ENCODE results near the gene C1GALT1. TPM values are rescaled to one million over a fixed set of nuclear protein-coding genes. Genes with fewer than 3 reads are reported as not detected.

C1GALT1 gene
- total RNA-seq, 1 experiment from 2014 or later: 81.5 TPM

DNA sequence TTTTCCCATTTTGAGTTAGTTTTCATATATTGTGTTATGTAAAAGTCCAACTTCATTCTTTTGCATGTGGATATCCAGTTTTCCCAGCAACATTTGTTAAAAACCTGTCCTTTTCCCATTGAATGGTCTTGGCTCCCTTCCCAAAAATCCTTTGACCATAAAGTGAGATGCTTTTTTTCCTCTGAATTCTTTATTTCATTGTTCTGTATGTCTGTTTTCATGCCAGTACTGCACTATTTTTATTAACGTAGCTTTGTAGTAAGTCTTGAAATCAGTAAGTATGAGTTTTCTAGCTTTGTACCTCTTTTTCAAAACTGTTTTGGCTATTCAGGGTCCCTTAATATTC, 20.0 kb downstream of the C1GALT1 start:
- H4K5ac ChIP-seq (ENCODE audit: insufficient read length, low read depth, low read length): no peak overlapping the region
- H3K9me3 Mint-ChIP-seq: peaks cover 13 to 36% of the 10 kb centered on the region in 2 experiments
- H3K27me3 ChIP-seq (ENCODE audit: insufficient read depth, low read length): no peaks in the 10 kb centered on the region
- no peak overlapping the region for H2AK5ac ChIP-seq (ENCODE audit: insufficient read length, low read length)
- peaks cover 83 to 84% of the 10 kb centered on the region in 2 experiments for H3K4me1 Mint-ChIP-seq
- DNase-seq: no peak
- no peak overlapping the region for H3T11ph ChIP-seq (ENCODE audit: low read length)
- peaks cover 5% of the 10 kb centered on the region; the same call in 1 of the 2 replicates for H3K4me1 ChIP-seq (ENCODE audit: insufficient read depth, low read length)
- no peaks in the 10 kb centered on the region for H3K27me3 Mint-ChIP-seq (ENCODE audit: low read depth)
- no peak overlapping the region for H2BK20ac ChIP-seq (ENCODE audit: low read depth, low read length, poor library complexity, severe bottlenecking)
- no peak overlapping the region for H2BK5ac ChIP-seq (ENCODE audit: insufficient read length, low read length)
- no peak overlapping the region for H3K4ac ChIP-seq (ENCODE audit: low read depth, low read length)
- H3K79me2 ChIP-seq (ENCODE audit: insufficient read depth, low read length): peaks cover 16% of the 10 kb centered on the region; the same call in 1 of the 2 replicates
- peak overlapping the region in 2 of 3 experiments; percentile 86 to 98; a peak in 4 of 7 replicates for H3K27ac Mint-ChIP-seq
- no peak for TF ChIP-seq CTCF (conservative IDR thresholded peaks at IDR 0.05)
- H2BK120ac ChIP-seq (ENCODE audit: low read depth, low read length, poor library complexity, severe bottlenecking): no peak overlapping the region
- H2BK15ac ChIP-seq (ENCODE audit: low read depth, low read length): no peak overlapping the region
- no peak overlapping the region for H3K4me2 ChIP-seq (ENCODE audit: insufficient read depth, insufficient read length, low read length)
- H3K27ac ChIP-seq (ENCODE audit: insufficient read length, low read depth, low read length): no peak overlapping the region
- peaks cover 0 to 32% (median 20%) of the 10 kb centered on the region in 3 experiments; a peak in 5 of 7 replicates for H3K36me3 Mint-ChIP-seq (ENCODE audit: insufficient read depth in 1 of 3, low read depth in 3 of 3)
- no peak overlapping the region for H3K14ac ChIP-seq (ENCODE audit: insufficient read depth, low read length)
- no peaks in the 10 kb centered on the region for H3K9me3 ChIP-seq (ENCODE audit: control insufficient read depth, low read depth, low read length)
- WGBS (ENCODE audit: extremely low coverage, insufficient read length, low lambda C conversion rate): no CpG with 5 or more reads among the region's 1 CpG
- H4K8ac ChIP-seq (replicated peaks; ENCODE audit: insufficient read length, low read depth, low read length): no peak overlapping the region
- peaks cover 2% of the 10 kb centered on the region for H3K23me2 ChIP-seq (ENCODE audit: insufficient read length, low read depth, low read length, poor library complexity, severe bottlenecking)
- no peak overlapping the region for H3K23ac ChIP-seq (ENCODE audit: insufficient read length, low read depth, low read length)
- no peak overlapping the region for H3K56ac ChIP-seq (ENCODE audit: insufficient read length, low read depth, low read length)
- H3K18ac ChIP-seq (ENCODE audit: insufficient read length, low read depth, low read length): no peak overlapping the region
- H2AFZ ChIP-seq (ENCODE audit: low read length): no peak overlapping the region
- no peaks in the 10 kb centered on the region for H3K79me1 ChIP-seq (ENCODE audit: insufficient read depth, low read depth, low read length, poor library complexity, severe bottlenecking)
- no peaks in the 10 kb centered on the region for H4K20me1 ChIP-seq (ENCODE audit: control insufficient read depth, insufficient read depth, insufficient read length)
- H4K91ac ChIP-seq (ENCODE audit: insufficient read length, low read depth, low read length): no peak overlapping the region
- H2BK12ac ChIP-seq (ENCODE audit: insufficient read length, low read depth, low read length): no peak overlapping the region
- no peak overlapping the region for H3K9ac ChIP-seq (ENCODE audit: extremely low read depth, insufficient read length, low read length)
- H3K4me3 Mint-ChIP-seq: no peak overlapping the region; a peak in 1 of 5 replicates
